HUES48 (cell line): ENCODE data around the gene TPM4.
"Not testable (repeated sequence)": the region's sequence is repeated elsewhere in the genome, so short reads cannot be mapped to it uniquely, and the experiment has no call there.

Source experiments
- H3K27ac ChIP-seq: one replicate; pipeline ENCODE4 v1.7.0; 2013; ENCODE audit warnings: low read depth, low read length, inconsistent platforms
- H3K27me3 ChIP-seq: 2 replicates; pipeline ENCODE4 v1.6.1; 2013; ENCODE audit warnings: mild to moderate bottlenecking, low read length; ENCODE audit not compliant: control insufficient read depth, insufficient read depth
- H3K36me3 ChIP-seq: 2 replicates; pipeline ENCODE4 v1.6.1; 2013; ENCODE audit warnings: low read length; ENCODE audit not compliant: control insufficient read depth, insufficient read depth
- H3K4me1 ChIP-seq: 2 replicates; pipeline ENCODE4 v1.6.1; 2013; ENCODE audit warnings: mild to moderate bottlenecking, low read length; ENCODE audit not compliant: control insufficient read depth, insufficient read depth
- H3K4me3 ChIP-seq: 2 replicates; pipeline ENCODE4 v1.5.1; 2013; ENCODE audit warnings: mild to moderate bottlenecking, low read depth, low read length
- H3K9ac ChIP-seq: 2 replicates; pipeline ENCODE4 v1.6.1; 2013; ENCODE audit warnings: mild to moderate bottlenecking, low read depth, low read length, moderate library complexity
- H3K9me3 ChIP-seq: 2 replicates; pipeline ENCODE4 v1.6.1; 2013; ENCODE audit warnings: low read length; ENCODE audit not compliant: control insufficient read depth, insufficient read depth

Gene TPM4

GRCh38 chr19:16118489-16119033, 42.3 kb downstream of the TPM4 start:
- Histone ChIP-seq H3K27ac (no peak overlapping the region), H3K4me3 (no peak overlapping the region), H3K4me1 (no peaks in the 10 kb centered on the region), H3K36me3 (peaks cover 70% of the 10 kb centered on the region), H3K9ac (no peak overlapping the region), H3K27me3 (no peaks in the 10 kb centered on the region), H3K9me3 (no peaks in the 10 kb centered on the region)

- peaks cover 77% of the 10 kb centered on the region for H3K36me3 ChIP-seq
- not testable (repeated sequence) for H3K9me3 ChIP-seq, H3K4me1 ChIP-seq, H3K9ac ChIP-seq, H3K4me3 ChIP-seq, H3K27me3 ChIP-seq, H3K27ac ChIP-seq
These were observed 43.0 kb downstream of the TPM4 start for GRCh38 chr19:16119075-16119857.

- Histone ChIP-seq H3K9me3 (no peaks in the 10 kb centered on the region), H3K36me3 (peaks cover 82% of the 10 kb centered on the region)
These were observed 44.8 kb downstream of the TPM4 start for GRCh38 chr19:16121141-16121540.

GRCh38 chr19:16121967-16122366, 45.7 kb downstream of the TPM4 start:
- Histone ChIP-seq H3K9me3 (no peaks in the 10 kb centered on the region), H3K27ac (no peak overlapping the region), H3K4me1 (no peaks in the 10 kb centered on the region), H3K9ac (no peak overlapping the region), H3K36me3 (peaks cover 87% of the 10 kb centered on the region), H3K27me3 (no peaks in the 10 kb centered on the region), H3K4me3 (no peak overlapping the region)

More at GRCh38 chr19:16121141-16121540, 44.8 kb downstream of the TPM4 start:
- H3K9ac ChIP-seq = no peak overlapping the region
- H3K27ac ChIP-seq = no peak overlapping the region
- no peak overlapping the region for H3K4me3 ChIP-seq
- H3K27me3 ChIP-seq = no peaks in the 10 kb centered on the region
- H3K4me1 ChIP-seq = no peaks in the 10 kb centered on the region

- Histone ChIP-seq H3K9me3 (no peaks in the 10 kb centered on the region), H3K27ac (no peak overlapping the region), H3K4me3 (no peak overlapping the region), H3K36me3 (peaks cover 92% of the 10 kb centered on the region), H3K4me1 (no peaks in the 10 kb centered on the region), H3K27me3 (no peaks in the 10 kb centered on the region), H3K9ac (no peak overlapping the region)
These were observed 48.7 kb downstream of the TPM4 start for GRCh38 chr19:16124953-16125352.

GRCh38 chr19:16125737-16126495, 49.6 kb downstream of the TPM4 start:
- no peaks in the 10 kb centered on the region for H3K4me1 ChIP-seq
- H3K27me3 ChIP-seq = no peaks in the 10 kb centered on the region
- no peak overlapping the region for H3K27ac ChIP-seq
- H3K36me3 ChIP-seq = peaks cover 95% of the 10 kb centered on the region
- no peak overlapping the region for H3K4me3 ChIP-seq
- no peaks in the 10 kb centered on the region for H3K9me3 ChIP-seq
- H3K9ac ChIP-seq = no peak overlapping the region

GRCh38 chr19:16127080-16127479, 50.8 kb downstream of the TPM4 start:
- Histone ChIP-seq H3K27ac (no peak overlapping the region), H3K4me1 (no peaks in the 10 kb centered on the region), H3K9me3 (no peaks in the 10 kb centered on the region), H3K36me3 (peaks cover 93% of the 10 kb centered on the region), H3K4me3 (no peak overlapping the region), H3K9ac (no peak overlapping the region), H3K27me3 (no peaks in the 10 kb centered on the region)

- no peak overlapping the region for H3K9ac ChIP-seq
- H3K27ac ChIP-seq = no peak overlapping the region
- no peaks in the 10 kb centered on the region for H3K9me3 ChIP-seq
- H3K4me3 ChIP-seq = no peak overlapping the region
- H3K36me3 ChIP-seq = peaks cover 93% of the 10 kb centered on the region
- no peaks in the 10 kb centered on the region for H3K27me3 ChIP-seq
- no peaks in the 10 kb centered on the region for H3K4me1 ChIP-seq
These were observed 51.6 kb downstream of the TPM4 start for GRCh38 chr19:16127776-16128371.

- Histone ChIP-seq H3K27ac (no peak overlapping the region), H3K27me3 (no peaks in the 10 kb centered on the region), H3K36me3 (peaks cover 75% of the 10 kb centered on the region)
These were observed 55.4 kb downstream of the TPM4 start for GRCh38 chr19:16131648-16132047.

GRCh38 chr19:16133818-16134217, 57.5 kb downstream of the TPM4 start:
- Histone ChIP-seq H3K27me3 (no peaks in the 10 kb centered on the region), H3K9ac (no peak overlapping the region), H3K4me3 (no peak overlapping the region), H3K27ac (no peak overlapping the region), H3K4me1 (no peaks in the 10 kb centered on the region), H3K36me3 (peaks cover 54% of the 10 kb centered on the region), H3K9me3 (no peaks in the 10 kb centered on the region)

More at GRCh38 chr19:16131648-16132047, 55.4 kb downstream of the TPM4 start:
- Histone ChIP-seq H3K9ac (no peak overlapping the region), H3K4me1 (no peaks in the 10 kb centered on the region), H3K4me3 (no peak overlapping the region), H3K9me3 (no peaks in the 10 kb centered on the region)

- no peak overlapping the region for H3K27ac ChIP-seq
- H3K36me3 ChIP-seq = peaks cover 47% of the 10 kb centered on the region
- H3K4me1 ChIP-seq = no peaks in the 10 kb centered on the region
- no peak overlapping the region for H3K4me3 ChIP-seq
- H3K27me3 ChIP-seq = no peaks in the 10 kb centered on the region
- no peak overlapping the region for H3K9ac ChIP-seq
- H3K9me3 ChIP-seq = no peaks in the 10 kb centered on the region
These were observed 58.2 kb downstream of the TPM4 start for GRCh38 chr19:16134510-16134909.
